Left renal cortex interstitium (tissue), 4 donors: ENCODE results near the gene GRB10. TPM values are rescaled to one million over a fixed set of nuclear protein-coding genes. Genes with fewer than 3 reads are reported as not detected.
"Not testable (repeated sequence)": the region's sequence is repeated elsewhere in the genome, so short reads cannot be mapped to it uniquely, and the experiment has no call there.

Experiments used
- DNase-seq, 4 donors: peaks; one replicate each; pipeline ENCODE4 v3.0.0-alpha.2; 2013; ENCODE audit warnings: low read depth in 4 of 4, low spot score in 2 of 4, missing footprints in 1 of 4
- polyA plus RNA-seq, 4 donors: library from polyadenylated mRNA; unstranded; fragments of 120-200 nt; gene quantifications; one replicate each; pipeline ENCODE4 v1.2.1, GENCODE V29; 2013; ENCODE audit not compliant: insufficient read length in 4 of 4

GRB10 gene
- polyA plus RNA-seq, 4 donors, result 25.7 to 47.8 (median 35.6) TPM

DNA sequence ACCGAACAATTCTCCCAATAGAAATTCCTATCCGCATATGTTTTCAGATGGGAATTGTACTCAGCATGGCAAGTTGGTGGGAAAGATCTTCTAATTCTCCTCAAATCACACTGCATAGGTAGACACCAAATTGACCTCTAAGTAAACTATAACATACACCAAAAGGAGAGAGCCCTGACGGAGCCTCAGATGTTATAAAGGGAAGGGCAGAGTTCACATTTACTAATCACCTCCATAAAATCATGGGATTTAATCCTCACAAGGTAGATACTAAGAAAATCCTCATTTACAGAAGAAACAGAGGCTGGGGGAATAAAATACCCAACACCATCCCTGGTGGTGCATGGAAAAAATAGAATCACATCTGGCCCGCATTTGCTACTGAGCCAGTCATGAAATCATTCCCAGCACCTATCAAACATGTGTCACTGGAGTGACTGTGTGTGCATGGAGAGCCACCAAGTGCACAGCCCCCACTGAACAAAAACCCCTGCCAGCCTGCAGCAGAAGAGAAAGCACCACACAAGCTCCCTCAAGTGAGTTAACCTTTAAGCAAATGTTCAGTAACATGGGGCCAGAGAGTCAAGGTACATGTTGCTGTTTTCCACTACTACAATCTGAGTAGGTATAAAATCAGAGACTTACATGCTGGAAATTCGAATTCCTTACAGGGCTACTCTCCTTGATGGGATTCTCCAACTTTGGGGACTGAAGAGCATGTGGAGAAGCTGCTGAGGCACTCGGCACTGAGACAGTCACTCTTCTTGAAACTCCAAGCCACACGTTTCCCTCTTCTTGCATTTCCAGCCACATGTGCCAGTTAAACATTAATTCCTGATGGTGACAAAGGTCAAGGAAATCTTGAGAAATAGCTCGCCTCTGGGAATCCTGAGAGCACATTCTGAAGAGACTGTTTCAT is 217.8 kb downstream of the GRB10 start, which contains the start of gene DDC:
TSS of gene DDC (minus strand) at position 766 of the 919 bp plus-strand sequence. CDS start 21,320 bp downstream, outside the sequence.
- DNase-seq, result no peak

- no peak for DNase-seq
These were observed 218.5 kb downstream of the GRB10 start for GRCh38 chr7:50564171-50564570.

DNA sequence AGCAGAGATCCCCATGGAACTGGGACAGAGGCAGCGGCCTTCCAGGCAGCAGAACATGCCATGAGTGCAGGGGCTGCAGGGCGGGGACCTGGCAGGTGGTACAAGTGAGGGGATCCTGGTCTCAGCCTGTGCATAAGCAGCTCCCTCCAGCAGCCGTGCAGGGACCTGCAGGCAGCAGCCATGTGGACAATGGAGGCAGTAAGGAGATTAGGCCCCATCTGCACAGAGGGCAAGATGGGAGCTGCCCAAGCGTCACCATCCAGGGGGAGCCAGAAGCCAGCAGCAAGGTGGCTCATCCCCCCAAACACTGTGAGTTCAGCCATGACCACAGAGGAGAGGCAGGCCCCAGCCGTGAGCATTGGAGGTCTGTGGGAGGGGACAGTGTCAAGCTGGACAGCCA is 220.6 kb downstream of the GRB10 start:
- DNase-seq, result no peak

DNA sequence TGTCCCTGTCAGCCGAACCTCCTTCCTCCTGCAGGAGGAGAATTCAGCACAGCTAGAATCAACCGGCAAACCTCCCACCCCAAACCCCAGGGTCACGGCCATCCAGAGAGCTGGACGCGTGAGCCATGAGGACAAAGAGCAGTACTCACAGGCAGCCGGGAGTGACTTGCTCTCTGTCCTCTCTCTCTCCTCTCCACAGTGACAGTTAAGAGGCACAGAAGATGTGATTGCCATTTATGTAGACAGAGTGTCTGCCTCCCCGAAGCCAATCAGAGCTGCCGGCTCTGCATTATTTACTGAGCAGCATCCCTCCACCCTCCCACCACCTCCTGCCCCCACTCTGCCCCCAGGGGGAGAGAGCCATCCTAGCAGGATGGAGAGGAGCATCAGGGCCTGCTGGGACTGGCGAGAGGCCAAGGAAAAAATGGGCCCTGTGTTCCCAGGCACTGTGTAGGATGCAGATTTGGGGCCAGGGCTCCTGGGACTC is 221.8 kb downstream of the GRB10 start:
- no peak for DNase-seq

GRCh38 chr7:50559881-50560280 is 222.8 kb downstream of the GRB10 start:
- no peak for DNase-seq

DNA sequence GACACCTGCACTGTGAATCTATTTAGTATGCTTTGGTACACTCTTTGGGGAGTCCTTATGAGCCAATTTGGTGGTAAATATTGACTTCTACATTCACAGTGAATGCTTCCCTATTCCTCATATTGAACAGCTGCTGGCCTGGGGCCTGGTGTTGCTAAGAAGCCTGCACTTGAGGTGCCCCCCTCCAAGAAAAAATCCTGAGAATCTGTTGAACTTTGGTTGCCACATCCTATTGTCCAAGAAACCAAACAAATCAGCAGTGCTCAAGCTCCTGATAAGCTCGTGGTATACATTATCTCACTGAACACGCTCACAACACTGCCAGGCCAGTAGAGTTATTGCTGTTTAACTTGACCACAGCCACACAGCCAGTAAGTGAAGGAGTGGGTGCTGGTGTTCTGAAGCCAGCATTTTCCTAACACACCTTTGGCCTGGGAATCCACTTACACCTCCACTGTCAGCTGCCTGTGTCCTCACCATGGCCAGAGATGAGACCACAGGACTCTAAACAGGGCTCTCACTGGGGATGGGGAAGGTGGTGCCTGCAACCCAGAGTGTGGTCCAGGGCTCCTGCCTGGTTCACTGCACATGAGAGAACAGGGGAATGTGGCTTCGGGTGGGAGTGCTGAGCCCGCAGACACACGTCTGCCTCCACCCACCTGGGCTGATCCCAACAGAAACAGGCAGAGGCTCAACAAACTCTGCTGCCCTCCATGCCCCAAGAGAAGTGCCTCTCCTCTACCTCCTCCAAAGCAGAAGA is 224.2 kb downstream of the GRB10 start:
- DNase-seq, result no peak

DNA sequence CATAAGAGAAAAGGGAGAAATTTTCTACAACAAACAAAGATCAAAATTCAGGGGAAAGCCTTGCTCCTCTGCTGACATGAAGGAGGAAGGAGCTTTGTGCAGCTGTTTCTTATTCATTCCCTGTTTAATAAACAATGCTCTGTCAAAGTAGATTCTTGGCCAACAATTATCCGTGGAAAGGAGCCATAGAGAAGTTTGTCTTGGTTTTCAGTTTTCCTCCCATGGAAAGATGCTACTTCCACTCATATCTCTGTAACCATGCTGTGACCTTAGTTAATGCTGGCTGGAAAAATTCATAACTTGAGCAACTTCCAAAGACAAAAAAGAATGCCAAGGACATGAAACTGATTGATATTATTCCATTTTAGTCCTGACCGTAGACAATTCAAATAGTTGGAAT is 225.6 kb downstream of the GRB10 start:
- no peak for DNase-seq

DNA sequence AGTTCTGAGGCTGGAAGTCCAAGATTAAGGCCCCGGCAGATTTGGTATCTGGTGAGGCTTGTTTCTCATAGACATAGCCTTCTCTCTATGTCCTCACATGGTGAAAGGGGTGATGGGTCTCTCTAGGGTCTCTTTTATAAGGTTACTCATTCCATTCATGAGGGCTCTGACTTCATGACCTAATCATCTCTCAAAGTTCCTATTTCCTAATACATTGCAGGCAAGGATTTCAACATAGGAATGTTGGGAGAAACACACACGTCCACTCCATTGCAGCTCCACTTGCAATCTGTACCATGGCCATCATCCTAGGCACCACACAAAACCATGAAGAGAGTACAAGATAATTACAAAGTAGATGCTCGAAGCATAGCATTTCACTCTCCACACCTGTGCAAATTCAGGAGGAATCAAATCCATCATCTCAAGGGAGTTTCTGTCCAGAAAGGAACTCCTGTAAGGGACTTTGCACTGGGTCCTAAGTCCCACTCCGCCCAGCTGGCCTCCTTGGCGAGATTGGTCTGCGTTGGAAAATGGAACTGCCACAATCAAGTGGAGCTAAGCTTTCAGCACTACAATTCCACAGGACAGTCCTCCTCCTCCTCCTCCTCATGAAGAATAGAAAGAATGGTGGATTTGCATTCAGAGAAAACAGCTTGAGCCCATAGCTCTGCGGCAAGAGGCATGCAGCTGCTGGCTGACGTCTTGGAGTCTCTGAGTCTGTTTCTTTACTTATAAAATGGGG is 226.3 kb downstream of the GRB10 start:
- no peak for DNase-seq

DNA sequence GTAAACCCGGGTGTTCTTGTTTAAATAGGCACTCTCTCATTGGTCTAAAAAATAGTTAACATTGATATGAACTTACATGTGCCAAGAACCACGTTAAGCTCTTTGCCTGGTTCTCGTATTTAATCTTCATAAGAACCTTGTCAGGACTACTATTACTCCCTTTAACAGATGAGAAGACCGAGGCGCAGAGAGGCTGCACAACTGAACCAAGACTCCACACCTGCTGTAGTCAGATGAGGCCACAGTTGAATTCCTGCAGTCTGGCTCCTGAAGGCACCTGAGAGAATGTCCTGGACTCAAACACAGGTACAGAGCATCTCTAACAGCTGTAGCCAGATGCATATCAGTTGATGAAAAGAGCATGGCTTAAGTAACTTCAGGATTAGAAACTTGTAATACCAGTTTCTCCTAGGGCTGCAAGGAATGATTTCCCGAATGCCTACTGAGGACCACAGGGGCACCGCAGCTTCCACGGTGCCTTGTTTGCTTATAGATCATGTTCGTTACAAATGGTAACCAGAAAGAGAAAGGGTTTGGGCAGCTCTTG is 227.0 kb downstream of the GRB10 start:
- DNase-seq, result no peak

DNA sequence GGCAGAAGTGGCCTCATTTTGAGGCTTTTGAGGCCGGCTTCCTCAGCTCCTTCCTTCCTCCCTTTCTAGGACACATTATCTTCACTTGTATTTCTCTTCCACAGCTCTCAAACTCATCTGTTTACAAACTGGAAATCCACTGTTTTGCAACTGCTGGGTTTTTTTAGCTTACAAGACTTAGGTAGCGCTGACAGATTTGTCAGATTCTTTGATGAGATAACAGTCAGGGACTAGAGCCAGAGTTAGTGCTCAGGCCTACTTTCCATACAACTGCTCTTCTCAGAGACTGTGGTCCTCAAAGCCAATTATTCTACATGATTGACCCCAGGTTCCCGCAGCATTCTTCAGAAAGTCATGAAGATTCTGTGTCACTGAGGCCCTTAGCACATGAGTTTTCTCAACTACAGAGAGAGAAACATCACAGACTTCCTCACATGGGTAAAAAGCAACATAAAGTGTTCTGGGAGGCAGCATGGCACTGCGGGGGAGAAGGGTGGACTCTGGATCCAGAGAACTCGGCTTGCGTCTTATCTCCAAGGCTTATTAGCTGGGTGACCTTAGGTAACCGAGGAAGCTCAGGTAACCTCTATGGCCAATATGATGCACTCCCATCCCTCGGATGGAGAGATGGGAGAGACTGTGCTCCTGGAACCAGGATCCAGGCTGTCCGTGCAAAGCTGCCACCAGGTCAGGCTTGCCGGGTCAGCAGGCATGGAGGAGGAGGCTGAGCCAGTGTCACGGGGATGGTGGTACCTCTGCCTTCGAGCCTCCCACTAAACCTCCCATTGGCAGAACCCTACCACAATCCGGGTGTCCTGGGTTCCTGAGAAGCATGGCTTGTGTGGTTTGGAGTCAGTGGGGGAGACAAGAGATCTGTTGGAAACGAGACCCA is 228.0 kb downstream of the GRB10 start:
- DNase-seq, result no peak

GRCh38 chr7:50553973-50554372 is 228.7 kb downstream of the GRB10 start:
- no peak for DNase-seq

DNA sequence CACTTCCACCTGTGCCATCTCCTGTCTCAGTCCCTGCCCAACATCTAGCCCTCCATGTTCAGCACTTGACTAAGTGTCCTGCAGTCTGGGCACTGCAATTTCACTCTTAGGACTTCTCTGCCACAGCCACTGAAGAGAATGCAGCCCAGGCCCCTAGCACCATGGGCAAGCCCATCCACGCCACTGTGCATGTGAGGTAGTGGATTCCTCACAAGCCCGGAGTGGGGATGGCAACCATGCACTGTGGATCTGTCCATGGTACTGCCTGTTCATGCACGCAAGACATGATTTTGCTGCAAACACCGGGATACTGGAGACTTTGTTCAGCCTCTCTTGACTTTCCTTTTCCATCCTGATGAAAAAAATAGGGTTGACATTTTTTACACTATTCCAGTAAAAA is 229.8 kb downstream of the GRB10 start:
- peak in 1 of 4 donors; percentile 24 for DNase-seq

- no peak for DNase-seq
These were observed 230.6 kb downstream of the GRB10 start for GRCh38 chr7:50552139-50552538.

DNA sequence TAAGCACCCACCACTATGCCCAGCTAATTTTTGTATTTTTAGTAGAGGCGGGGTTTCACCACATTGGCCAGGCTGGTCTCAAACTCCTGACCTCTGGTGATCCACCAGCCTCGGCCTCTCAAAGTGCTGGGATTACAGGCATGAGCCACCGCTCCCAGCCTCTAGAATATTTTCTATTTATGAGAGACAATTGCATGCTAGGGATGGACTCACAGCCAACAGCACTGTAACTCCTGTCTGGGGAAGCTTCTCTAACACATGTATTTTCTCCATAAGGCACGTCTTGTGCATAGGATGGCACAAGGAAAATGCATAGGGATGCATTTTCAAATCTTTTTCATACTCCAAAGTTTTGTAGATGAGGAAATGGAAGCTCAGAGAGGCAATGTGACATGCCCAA is 237.1 kb downstream of the GRB10 start:
- DNase-seq, result not testable (repeated sequence)

GRCh38 chr7:50544992-50545391 is 237.7 kb downstream of the GRB10 start:
- DNase-seq, result no peak

DNA sequence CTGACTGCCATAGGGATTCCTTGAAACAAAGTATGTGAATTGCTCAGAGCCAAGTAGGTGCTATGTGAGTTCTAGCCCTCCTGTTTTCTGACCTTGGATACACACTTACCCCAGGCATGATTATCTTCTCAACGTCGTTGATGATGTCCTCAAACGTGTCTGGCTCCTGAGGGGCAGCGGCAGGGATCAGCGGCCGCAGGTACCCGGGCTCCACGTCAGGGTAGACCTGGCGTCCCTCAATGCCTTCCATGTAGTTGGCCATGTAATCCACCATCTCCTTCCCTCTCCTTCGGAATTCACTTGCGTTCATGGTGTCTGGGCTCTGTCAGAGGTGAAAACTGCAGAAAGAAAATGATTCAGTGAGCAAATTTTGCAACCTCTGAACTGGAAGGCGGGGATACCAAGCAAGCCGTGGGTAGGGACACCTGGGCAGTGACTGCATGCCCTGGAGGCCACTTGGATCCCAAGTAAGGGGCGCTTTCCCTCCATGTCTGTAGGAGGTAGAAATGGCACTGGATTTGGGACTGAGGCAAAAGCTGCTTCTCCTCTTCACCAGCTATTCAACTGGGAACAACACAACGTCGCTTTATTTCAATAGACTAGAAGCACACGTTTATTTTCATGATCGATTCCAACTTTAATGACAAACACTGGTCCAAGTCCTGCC is 238.8 kb downstream of the GRB10 start:
- DNase-seq, result no peak

GRCh38 chr7:50542132-50542531 is 240.6 kb downstream of the GRB10 start:
- DNase-seq, result no peak

GRCh38 chr7:50540785-50541579 is 241.7 kb downstream of the GRB10 start:
- no peak for DNase-seq
